IMR-90 (cell line): Measurements from ENCODE around the gene SLITRK5. TPM values are rescaled to one million over a fixed set of nuclear protein-coding genes. Genes with fewer than 3 reads are reported as not detected.

Source experiments
- ATAC-seq: fragments of 200-7000 bp; cut with Tn5 transposase; 2 replicates; pipeline ENCODE4 v1.9.1; 2020; ENCODE audit warnings: low read depth, mild to moderate bottlenecking, moderate library complexity
- BruUV-seq: library from RNA; stranded (reverse); fragments of 400-500 nt; replicated peaks from 2 replicates; lab custom pipeline; 2021; lab: Mats Ljungman, UMichigan
- CTCF ChIA-PET: fragments of 300-600 bp; formaldehyde crosslinking; extraction: SDS; loops from one replicate; lab custom pipeline; 2021; ENCODE audit warnings: antibody characterized with exemption; lab: Yijun Ruan, JAX
- POLR2A ChIA-PET: fragments of 300-600 bp; sonication (Branson Sonifier 250); formaldehyde crosslinking; loops from one replicate; lab custom pipeline; 2022; ENCODE audit warnings: antibody characterized with exemption; ENCODE audit not compliant: unreplicated experiment; lab: Charles Lee
- DNase-seq: peaks from one replicate; pipeline ENCODE4 v3.0.0; 2013
- H2AFZ ChIP-seq: replicated peaks from 2 replicates; pipeline ENCODE3; 2013; ENCODE audit warnings: low read length, mild to moderate bottlenecking; ENCODE audit not compliant: poor library complexity
- H2AK5ac ChIP-seq: 2 replicates; pipeline ENCODE4 v1.6.1; 2013; ENCODE audit warnings: low read depth, low read length, inconsistent platforms
- H2AK9ac ChIP-seq: replicated peaks from 2 replicates; pipeline ENCODE3; 2013; ENCODE audit warnings: mild to moderate bottlenecking, low read depth, low read length, moderate library complexity; ENCODE audit not compliant: poor library complexity
- H2BK120ac ChIP-seq: 2 replicates; pipeline ENCODE4 v1.6.1; 2013; ENCODE audit warnings: low read depth, low read length, inconsistent platforms
- H2BK15ac ChIP-seq: 3 replicates; pipeline ENCODE4 v1.6.1; 2013; ENCODE audit warnings: low read depth, low read length, inconsistent platforms
- H2BK20ac ChIP-seq: 2 replicates; pipeline ENCODE4 v1.6.1; 2013; ENCODE audit warnings: low read depth, mild to moderate bottlenecking, inconsistent platforms, low read length, moderate library complexity
- H2BK5ac ChIP-seq: 2 replicates; pipeline ENCODE4 v1.6.1; 2013; ENCODE audit warnings: mild to moderate bottlenecking, low read depth, low read length, inconsistent platforms; ENCODE audit not compliant: poor library complexity, severe bottlenecking
- H3K14ac ChIP-seq: replicated peaks from 2 replicates; pipeline ENCODE4 v1.6.1; 2013; ENCODE audit warnings: low read depth, low read length, inconsistent platforms
- H3K18ac ChIP-seq: 2 replicates; pipeline ENCODE4 v1.6.1; 2013; ENCODE audit warnings: low read depth, low read length, control low read depth
- H3K23ac ChIP-seq: 2 replicates; pipeline ENCODE4 v1.6.1; 2013; ENCODE audit warnings: low read depth, low read length, inconsistent platforms
- H3K27ac ChIP-seq: 2 replicates; pipeline ENCODE4 v1.5.1; 2013; ENCODE audit warnings: mild to moderate bottlenecking, control low read depth, low read length; ENCODE audit not compliant: insufficient read depth
- H3K27me3 ChIP-seq: 2 replicates; pipeline ENCODE4 v1.6.1; 2013; ENCODE audit warnings: low read length; ENCODE audit not compliant: control insufficient read depth, insufficient read depth
- H3K36me3 ChIP-seq: 2 replicates; pipeline ENCODE4 v1.6.1; 2013; ENCODE audit warnings: low read length, mixed read lengths; ENCODE audit not compliant: control insufficient read depth, insufficient read depth
- H3K4ac ChIP-seq: 2 replicates; pipeline ENCODE4 v1.6.1; 2013; ENCODE audit warnings: low read depth, low read length, inconsistent platforms
- H3K4me1 ChIP-seq: 2 replicates; pipeline ENCODE4 v1.6.1; 2013; ENCODE audit warnings: low read length, mixed read lengths; ENCODE audit not compliant: control insufficient read depth, insufficient read depth
- H3K4me2 ChIP-seq: 2 replicates; pipeline ENCODE4 v1.6.1; 2013; ENCODE audit warnings: low read depth, mild to moderate bottlenecking, control low read depth, low read length, moderate library complexity
- H3K4me3 ChIP-seq: 2 replicates; pipeline ENCODE4 v1.5.1; 2013; ENCODE audit warnings: low read depth, mild to moderate bottlenecking, control low read depth, low read length, moderate library complexity; ENCODE audit not compliant: insufficient read depth
- H3K56ac ChIP-seq: 2 replicates; pipeline ENCODE4 v1.6.1; 2013; ENCODE audit warnings: low read length, inconsistent platforms; ENCODE audit not compliant: insufficient read depth; ENCODE audit errors: extremely low read depth
- H3K79me1 ChIP-seq, 2 experiments: 2 replicates each; pipeline ENCODE4 v1.6.1; 2013; ENCODE audit warnings: low read length in 2 of 2, inconsistent platforms in 1 of 2, low read depth in 1 of 2
- H3K9ac ChIP-seq: 2 replicates; pipeline ENCODE4 v1.6.1; 2013; ENCODE audit warnings: low read depth, low read length, control low read depth
- H3K9me1 ChIP-seq: 2 replicates; pipeline ENCODE4 v1.6.1; 2013; ENCODE audit warnings: low read length, inconsistent platforms; ENCODE audit not compliant: insufficient read depth
- H3K9me3 ChIP-seq: 2 replicates; pipeline ENCODE4 v1.6.1; 2013; ENCODE audit warnings: low read length; ENCODE audit not compliant: control insufficient read depth, insufficient read depth
- H4K20me1 ChIP-seq: 2 replicates; pipeline ENCODE4 v1.6.1; 2013; ENCODE audit warnings: low read length, inconsistent platforms; ENCODE audit not compliant: insufficient read depth
- H4K5ac ChIP-seq: 2 replicates; pipeline ENCODE4 v1.6.1; 2013; ENCODE audit warnings: mild to moderate bottlenecking, low read depth, low read length, control low read depth
- H4K8ac ChIP-seq, 2 experiments: 2 replicates each; pipeline ENCODE4 v1.6.1; 2013; ENCODE audit warnings: low read depth in 2 of 2, low read length in 2 of 2, control low read depth in 1 of 2, inconsistent platforms in 1 of 2
- H4K91ac ChIP-seq: 2 replicates; pipeline ENCODE4 v1.6.1; 2013; ENCODE audit warnings: low read depth, low read length, inconsistent platforms; ENCODE audit not compliant: insufficient read depth
- BHLHE40 ChIP-seq: fragments of 150-350 bp; IDR thresholded peaks from 2 replicates; pipeline ENCODE4 v1.6.1; 2016; ENCODE audit warnings: mild to moderate bottlenecking, low read depth, low read length
- CEBPB ChIP-seq: IDR thresholded peaks from 2 replicates; pipeline ENCODE4 v1.6.1; 2012; ENCODE audit warnings: low read depth, low read length, improper control_type of control experiment
- CHD1 ChIP-seq: IDR thresholded peaks from 2 replicates; pipeline ENCODE4 v1.6.1; 2012; ENCODE audit warnings: low read depth, low read length, improper control_type of control experiment
- FOS ChIP-seq: fragments of 150-350 bp; IDR thresholded peaks from 2 replicates; pipeline ENCODE4 v1.6.1; 2016; ENCODE audit warnings: low read depth, low read length
- MAFK ChIP-seq: IDR thresholded peaks from 2 replicates; pipeline ENCODE4 v1.6.1; 2012; ENCODE audit warnings: low read depth, low read length, improper control_type of control experiment
- MAZ ChIP-seq: IDR thresholded peaks from 2 replicates; pipeline ENCODE4 v1.6.1; 2012; ENCODE audit warnings: low read depth, mild to moderate bottlenecking, low read length, improper control_type of control experiment, moderate library complexity, borderline replicate concordance
- MXI1 ChIP-seq: IDR thresholded peaks from 2 replicates; pipeline ENCODE4 v1.6.1; 2012; ENCODE audit warnings: low read depth, mild to moderate bottlenecking, low read length, moderate library complexity, borderline replicate concordance
- NFE2L2 ChIP-seq: fragments of 150-350 bp; IDR thresholded peaks from 2 replicates; pipeline ENCODE4 v1.6.1; 2016; ENCODE audit warnings: low read depth, mild to moderate bottlenecking, low read length
- RAD21 ChIP-seq: IDR thresholded peaks from 2 replicates; pipeline ENCODE4 v1.6.1; 2012; ENCODE audit warnings: low read length, improper control_type of control experiment
- RCOR1 ChIP-seq: IDR thresholded peaks from 2 replicates; pipeline ENCODE4 v1.6.1; 2012; ENCODE audit warnings: mild to moderate bottlenecking, low read length, improper control_type of control experiment; ENCODE audit not compliant: insufficient replicate concordance
- RFX5 ChIP-seq: IDR thresholded peaks from 2 replicates; pipeline ENCODE4 v1.8.0; 2012; ENCODE audit warnings: low read depth, mild to moderate bottlenecking, low read length, moderate library complexity
- SMC3 ChIP-seq: fragments of 150-350 bp; IDR thresholded peaks from 2 replicates; pipeline ENCODE4 v1.6.1; 2016; ENCODE audit warnings: low read depth, mild to moderate bottlenecking, antibody characterized with exemption, low read length, moderate library complexity
- WGBS, 2 experiments: methylation state at CpG; one replicate each; pipeline versions ENCODE4 v1.1.5 to v1.1.7; 2013; ENCODE audit warnings: missing lambda C conversion rate in 2 of 2; ENCODE audit not compliant: insufficient read length in 1 of 2; ENCODE audit errors: extremely low coverage in 2 of 2; 5-methylcytosine and 5-hydroxymethylcytosine counted together
- dilution Hi-C: fragments of 300-500 bp; cut with HindIII; formaldehyde crosslinking; loops from one replicate; pipeline ENCODE4 v1.14.3; 2018; ENCODE audit warnings: low sequenced_read_pairs; ENCODE audit not compliant: unreplicated experiment
- in situ Hi-C: fragments of 300-500 bp; cut with MboI; formaldehyde crosslinking; loops from 3 replicates; pipeline ENCODE4 v1.14.3; 2019; ENCODE audit warnings: low sequenced_read_pairs, inconsistent platforms, mixed read lengths
- intact Hi-C: fragments of 100-400 bp; cut with micrococcal nuclease; formaldehyde crosslinking; loops from 2 replicates; pipeline ENCODE4 v1.10.0; 2022
- polyA plus RNA-seq, 3 experiments: library from polyadenylated mRNA; depleted of rRNA; stranded (reverse); fragments of >200 nt; gene quantifications; 2 replicates each; pipeline ENCODE4 v1.2.3, GENCODE V29; 2012; ENCODE audit warnings: low replicate concordance in 1 of 3
- total RNA-seq: library from RNA; depleted of rRNA; stranded (reverse); fragments of >200 nt; gene quantifications from 2 replicates; pipeline ENCODE4 v1.2.3, GENCODE V29; 2012
- TF ChIP-seq, protein P1 (sequence below): fragments of 150-350 bp; IDR thresholded peaks from 2 replicates; pipeline ENCODE4 v1.6.1; 2016; ENCODE audit warnings: low read depth, mild to moderate bottlenecking, low read length, moderate library complexity, borderline replicate concordance
- TF ChIP-seq, protein P2 (sequence below): fragments of 150-350 bp; IDR thresholded peaks from 2 replicates; pipeline ENCODE4 v1.6.1; 2017; ENCODE audit warnings: mild to moderate bottlenecking, antibody characterized with exemption, low read length, low read depth
- TF ChIP-seq, protein P3 (sequence below): conservative IDR thresholded peaks from 2 replicates; pipeline ENCODE4 v1.5.1; 2012; ENCODE audit warnings: mild to moderate bottlenecking, low read depth, low read length, improper control_type of control experiment

Gene SLITRK5
- total and polyA plus RNA-seq, 2 of the 4 experiments (the other 2 are of a cell fraction): under 0.01 to 0.03 TPM

DNA sequence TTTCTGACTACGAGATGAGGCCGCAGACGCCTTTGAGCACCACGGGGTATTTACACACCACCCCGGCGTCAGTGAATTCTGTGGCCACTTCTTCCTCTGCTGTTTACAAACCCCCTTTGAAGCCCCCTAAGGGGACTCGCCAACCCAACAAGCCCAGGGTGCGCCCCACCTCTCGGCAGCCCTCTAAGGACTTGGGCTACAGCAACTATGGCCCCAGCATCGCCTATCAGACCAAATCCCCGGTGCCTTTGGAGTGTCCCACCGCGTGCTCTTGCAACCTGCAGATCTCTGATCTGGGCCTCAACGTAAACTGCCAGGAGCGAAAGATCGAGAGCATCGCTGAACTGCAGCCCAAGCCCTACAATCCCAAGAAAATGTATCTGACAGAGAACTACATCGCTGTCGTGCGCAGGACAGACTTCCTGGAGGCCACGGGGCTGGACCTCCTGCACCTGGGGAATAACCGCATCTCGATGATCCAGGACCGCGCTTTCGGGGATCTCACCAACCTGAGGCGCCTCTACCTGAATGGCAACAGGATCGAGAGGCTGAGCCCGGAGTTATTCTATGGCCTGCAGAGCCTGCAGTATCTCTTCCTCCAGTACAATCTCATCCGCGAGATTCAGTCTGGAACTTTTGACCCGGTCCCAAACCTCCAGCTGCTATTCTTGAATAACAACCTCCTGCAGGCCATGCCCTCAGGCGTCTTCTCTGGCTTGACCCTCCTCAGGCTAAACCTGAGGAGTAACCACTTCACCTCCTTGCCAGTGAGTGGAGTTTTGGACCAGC, 5.3 kb downstream of the SLITRK5 start:
- no peak overlapping the region for H3K56ac ChIP-seq
- POLR2A ChIA-PET: no interaction called here
- no peak overlapping the region for H3K9ac ChIP-seq
- no peak overlapping the region for H4K5ac ChIP-seq
- peaks cover 25% of the 10 kb centered on the region for H3K27me3 ChIP-seq
- no peak overlapping the region for H2BK20ac ChIP-seq
- no peak overlapping the region for H2BK5ac ChIP-seq
- ATAC-seq (no peak), DNase-seq (no peak)
- dilution Hi-C loops: no loop called here
- H3K23ac ChIP-seq: no peak overlapping the region
- H3K4ac ChIP-seq: no peak overlapping the region
- no peak overlapping the region for H2BK120ac ChIP-seq
- H3K9me3 ChIP-seq: no peaks in the 10 kb centered on the region
- in situ Hi-C loops: no loop called here
- no peaks in the 10 kb centered on the region for H3K36me3 ChIP-seq
- H3K18ac ChIP-seq: no peak overlapping the region
- no peak overlapping the region for H2AK5ac ChIP-seq
- CTCF ChIA-PET: no interaction called here
- no peaks in the 10 kb centered on the region for H3K9me1 ChIP-seq
- H4K8ac ChIP-seq: no peak overlapping the region
- no peaks in the 10 kb centered on the region for H3K4me1 ChIP-seq
- H2BK15ac ChIP-seq: no peak overlapping the region
- BruUV-seq: no TSS peak
- intact Hi-C loops: loop anchor here (10.0 kb wide), 1 partner anchor 402 kb away; no protein-coding TSS in a partner anchor
- no peak overlapping the region for H2AK9ac ChIP-seq
- no peak overlapping the region for H3K14ac ChIP-seq
- H3K27ac ChIP-seq: no peak overlapping the region
- no peak overlapping the region for H4K91ac ChIP-seq
- H2AFZ ChIP-seq: no peak overlapping the region
- no peak overlapping the region for H3K4me3 ChIP-seq
- 88% methylated on average over 17 of the region's 33 CpGs; no CpG with 5 or more reads in 1 of the 2 experiments for WGBS, 2 experiments
- H3K79me1 ChIP-seq: no peaks in the 10 kb centered on the region
- no peak overlapping the region for H3K4me2 ChIP-seq
- no peaks in the 10 kb centered on the region for H4K20me1 ChIP-seq
- TF ChIP-seq, protein P1, sequence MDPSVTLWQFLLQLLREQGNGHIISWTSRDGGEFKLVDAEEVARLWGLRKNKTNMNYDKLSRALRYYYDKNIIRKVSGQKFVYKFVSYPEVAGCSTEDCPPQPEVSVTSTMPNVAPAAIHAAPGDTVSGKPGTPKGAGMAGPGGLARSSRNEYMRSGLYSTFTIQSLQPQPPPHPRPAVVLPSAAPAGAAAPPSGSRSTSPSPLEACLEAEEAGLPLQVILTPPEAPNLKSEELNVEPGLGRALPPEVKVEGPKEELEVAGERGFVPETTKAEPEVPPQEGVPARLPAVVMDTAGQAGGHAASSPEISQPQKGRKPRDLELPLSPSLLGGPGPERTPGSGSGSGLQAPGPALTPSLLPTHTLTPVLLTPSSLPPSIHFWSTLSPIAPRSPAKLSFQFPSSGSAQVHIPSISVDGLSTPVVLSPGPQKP: no peak
- TF ChIP-seq CEBPB (no peak), RAD21 (no peak), SMC3 (no peak), NFE2L2 (no peak), MAZ (no peak), RFX5 (no peak), MXI1 (no peak), RCOR1 (no peak), BHLHE40 (no peak), FOS (no peak), CHD1 (no peak), MAFK (no peak)
- TF ChIP-seq, protein P2, sequence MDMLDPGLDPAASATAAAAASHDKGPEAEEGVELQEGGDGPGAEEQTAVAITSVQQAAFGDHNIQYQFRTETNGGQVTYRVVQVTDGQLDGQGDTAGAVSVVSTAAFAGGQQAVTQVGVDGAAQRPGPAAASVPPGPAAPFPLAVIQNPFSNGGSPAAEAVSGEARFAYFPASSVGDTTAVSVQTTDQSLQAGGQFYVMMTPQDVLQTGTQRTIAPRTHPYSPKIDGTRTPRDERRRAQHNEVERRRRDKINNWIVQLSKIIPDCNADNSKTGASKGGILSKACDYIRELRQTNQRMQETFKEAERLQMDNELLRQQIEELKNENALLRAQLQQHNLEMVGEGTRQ: no peak
- TF ChIP-seq, protein P3, sequence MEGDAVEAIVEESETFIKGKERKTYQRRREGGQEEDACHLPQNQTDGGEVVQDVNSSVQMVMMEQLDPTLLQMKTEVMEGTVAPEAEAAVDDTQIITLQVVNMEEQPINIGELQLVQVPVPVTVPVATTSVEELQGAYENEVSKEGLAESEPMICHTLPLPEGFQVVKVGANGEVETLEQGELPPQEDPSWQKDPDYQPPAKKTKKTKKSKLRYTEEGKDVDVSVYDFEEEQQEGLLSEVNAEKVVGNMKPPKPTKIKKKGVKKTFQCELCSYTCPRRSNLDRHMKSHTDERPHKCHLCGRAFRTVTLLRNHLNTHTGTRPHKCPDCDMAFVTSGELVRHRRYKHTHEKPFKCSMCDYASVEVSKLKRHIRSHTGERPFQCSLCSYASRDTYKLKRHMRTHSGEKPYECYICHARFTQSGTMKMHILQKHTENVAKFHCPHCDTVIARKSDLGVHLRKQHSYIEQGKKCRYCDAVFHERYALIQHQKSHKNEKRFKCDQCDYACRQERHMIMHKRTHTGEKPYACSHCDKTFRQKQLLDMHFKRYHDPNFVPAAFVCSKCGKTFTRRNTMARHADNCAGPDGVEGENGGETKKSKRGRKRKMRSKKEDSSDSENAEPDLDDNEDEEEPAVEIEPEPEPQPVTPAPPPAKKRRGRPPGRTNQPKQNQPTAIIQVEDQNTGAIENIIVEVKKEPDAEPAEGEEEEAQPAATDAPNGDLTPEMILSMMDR: no peak
